H9 (cell line): ENCODE data around the gene SHANK3. TPM values are rescaled to one million over a fixed set of nuclear protein-coding genes. Genes with fewer than 3 reads are reported as not detected.

Source experiments
- DNase-seq: peaks from one replicate; pipeline ENCODE4 v3.0.0-alpha.2; 2017
- H2AFZ ChIP-seq: one replicate; pipeline ENCODE4 v1.6.1; 2013; ENCODE audit warnings: mild to moderate bottlenecking, low read length, control low read depth, moderate library complexity
- H2AK5ac ChIP-seq: 2 replicates; pipeline ENCODE4 v1.6.1; 2013; ENCODE audit warnings: low read length, control low read depth, mixed read lengths; ENCODE audit not compliant: insufficient read length
- H2BK120ac ChIP-seq: one replicate; pipeline ENCODE4 v1.6.1; 2013; ENCODE audit warnings: low read depth, mild to moderate bottlenecking, low read length, control low read depth, inconsistent platforms; ENCODE audit not compliant: poor library complexity, severe bottlenecking
- H2BK12ac ChIP-seq: 2 replicates; pipeline ENCODE4 v1.6.1; 2013; ENCODE audit warnings: low read length, control low read depth, mixed read lengths, low read depth; ENCODE audit not compliant: insufficient read length
- H2BK15ac ChIP-seq: 2 replicates; pipeline ENCODE4 v1.6.1; 2013; ENCODE audit warnings: low read depth, low read length, control low read depth
- H2BK20ac ChIP-seq: one replicate; pipeline ENCODE4 v1.6.1; 2013; ENCODE audit warnings: low read depth, mild to moderate bottlenecking, low read length, control low read depth, inconsistent platforms; ENCODE audit not compliant: poor library complexity, severe bottlenecking
- H2BK5ac ChIP-seq: 2 replicates; pipeline ENCODE4 v1.6.1; 2013; ENCODE audit warnings: low read length, control low read depth, mixed read lengths; ENCODE audit not compliant: insufficient read length
- H3K14ac ChIP-seq: 2 replicates; pipeline ENCODE4 v1.6.1; 2013; ENCODE audit warnings: low read length, control low read depth; ENCODE audit not compliant: insufficient read depth
- H3K18ac ChIP-seq: 2 replicates; pipeline ENCODE4 v1.6.1; 2013; ENCODE audit warnings: low read depth, mild to moderate bottlenecking, mixed read lengths, low read length, control low read depth; ENCODE audit not compliant: insufficient read length
- H3K23ac ChIP-seq: 2 replicates; pipeline ENCODE4 v1.6.1; 2013; ENCODE audit warnings: low read length, control low read depth, mixed read lengths, low read depth; ENCODE audit not compliant: insufficient read length
- H3K23me2 ChIP-seq: 2 replicates; pipeline ENCODE4 v1.6.1; 2013; ENCODE audit warnings: low read depth, mild to moderate bottlenecking, mixed read lengths, low read length, control low read depth; ENCODE audit not compliant: insufficient read length, poor library complexity, severe bottlenecking
- H3K27ac ChIP-seq: 2 replicates; pipeline ENCODE4 v1.5.1; 2013; ENCODE audit warnings: low read length, control low read depth, mixed read lengths, low read depth; ENCODE audit not compliant: insufficient read length
- H3K27me3 ChIP-seq: 2 replicates; pipeline ENCODE4 v1.6.1; 2013; ENCODE audit warnings: low read length, control low read depth, inconsistent platforms; ENCODE audit not compliant: insufficient read depth
- H3K4ac ChIP-seq: 2 replicates; pipeline ENCODE4 v1.6.1; 2013; ENCODE audit warnings: low read depth, mild to moderate bottlenecking, control low read depth, inconsistent platforms, low read length, moderate library complexity
- H3K4me1 ChIP-seq: 2 replicates; pipeline ENCODE4 v1.6.1; 2013; ENCODE audit warnings: low read length, control low read depth, inconsistent platforms; ENCODE audit not compliant: insufficient read depth
- H3K4me2 ChIP-seq: 2 replicates; pipeline ENCODE4 v1.6.1; 2013; ENCODE audit warnings: low read length, control low read depth, mixed read lengths; ENCODE audit not compliant: insufficient read length, insufficient read depth
- H3K56ac ChIP-seq: 2 replicates; pipeline ENCODE4 v1.6.1; 2013; ENCODE audit warnings: low read depth, mild to moderate bottlenecking, mixed read lengths, low read length, control low read depth; ENCODE audit not compliant: insufficient read length
- H3K79me1 ChIP-seq: 2 replicates; pipeline ENCODE4 v1.6.1; 2013; ENCODE audit warnings: low read depth, mild to moderate bottlenecking, moderate library complexity, low read length, control low read depth, inconsistent platforms; ENCODE audit not compliant: insufficient read depth, poor library complexity, severe bottlenecking
- H3K79me2 ChIP-seq: 2 replicates; pipeline ENCODE4 v1.6.1; 2013; ENCODE audit warnings: low read length, control low read depth, inconsistent platforms; ENCODE audit not compliant: insufficient read depth
- H3K9ac ChIP-seq: 2 replicates; pipeline ENCODE4 v1.6.1; 2013; ENCODE audit warnings: low read length, control low read depth, mixed read lengths; ENCODE audit not compliant: insufficient read length; ENCODE audit errors: extremely low read depth
- H3K9me3 ChIP-seq: one replicate; pipeline ENCODE4 v1.6.1; 2013; ENCODE audit warnings: low read depth, low read length, inconsistent platforms; ENCODE audit not compliant: control insufficient read depth
- H3T11ph ChIP-seq: one replicate; pipeline ENCODE4 v1.6.1; 2013; ENCODE audit warnings: mild to moderate bottlenecking, low read length, control low read depth, inconsistent platforms
- H4K20me1 ChIP-seq: one replicate; pipeline ENCODE4 v1.6.1; 2013; ENCODE audit not compliant: control insufficient read depth, insufficient read length, insufficient read depth
- H4K5ac ChIP-seq: 2 replicates; pipeline ENCODE4 v1.6.1; 2013; ENCODE audit warnings: low read depth, mild to moderate bottlenecking, mixed read lengths, low read length, control low read depth; ENCODE audit not compliant: insufficient read length
- H4K8ac ChIP-seq: replicated peaks from 2 replicates; pipeline ENCODE4 v1.6.1; 2013; ENCODE audit warnings: low read length, control low read depth, mixed read lengths, low read depth; ENCODE audit not compliant: insufficient read length
- H4K91ac ChIP-seq: 2 replicates; pipeline ENCODE4 v1.6.1; 2013; ENCODE audit warnings: low read depth, mild to moderate bottlenecking, moderate library complexity, mixed read lengths, low read length, control low read depth; ENCODE audit not compliant: insufficient read length
- H3K27ac Mint-ChIP-seq, 3 experiments: 2 replicates in 2 of 3; 3 replicates in 1 of 3; pipeline ENCODE4 v1.8.0; 2020 to 2021; ENCODE audit warnings: mixed read lengths in 3 of 3, mild to moderate bottlenecking in 1 of 3, moderate library complexity in 1 of 3
- H3K27me3 Mint-ChIP-seq: 2 replicates; pipeline ENCODE4 v1.8.0; 2021; ENCODE audit warnings: low read depth, mild to moderate bottlenecking, moderate library complexity, mixed read lengths
- H3K36me3 Mint-ChIP-seq, 3 experiments: 2 replicates in 2 of 3; 3 replicates in 1 of 3; pipeline ENCODE4 v1.8.0; 2020 to 2021; ENCODE audit warnings: low read depth in 3 of 3, mixed read lengths in 3 of 3; ENCODE audit not compliant: insufficient read depth in 1 of 3
- H3K4me1 Mint-ChIP-seq, 2 experiments: 2 replicates each; pipeline ENCODE4 v1.8.0; 2020; ENCODE audit warnings: mixed read lengths in 2 of 2
- H3K4me3 Mint-ChIP-seq, 2 experiments: 2 replicates in 1 of 2; 3 replicates in 1 of 2; pipeline ENCODE4 v1.8.0; 2020 to 2021; ENCODE audit warnings: mild to moderate bottlenecking in 2 of 2, mixed read lengths in 2 of 2, moderate library complexity in 1 of 2
- H3K9me3 Mint-ChIP-seq, 2 experiments: 2 replicates in 1 of 2; 3 replicates in 1 of 2; pipeline ENCODE4 v1.8.0; 2020; ENCODE audit warnings: mild to moderate bottlenecking in 2 of 2, mixed read lengths in 2 of 2, moderate library complexity in 1 of 2
- WGBS: extraction: QIAGEN DNeasy Blood & Tissue Kit; methylation state at CpG from one replicate; pipeline ENCODE4 v1.1.7; 2013; ENCODE audit warnings: missing lambda C conversion rate, low lambda C conversion rate, mixed read lengths; ENCODE audit not compliant: insufficient read length; ENCODE audit errors: extremely low coverage; 5-methylcytosine and 5-hydroxymethylcytosine counted together
- total RNA-seq: library from RNA; stranded (reverse); gene quantifications from 2 replicates; pipeline ENCODE4 v1.2.1, GENCODE V29; 2021
- TF ChIP-seq, protein P1 (sequence below): fragments of 200-600 bp; sonication (generic); conservative IDR thresholded peaks from 3 replicates; pipeline ENCODE4 v1.8.0; 2021; ENCODE audit warnings: antibody characterized with exemption, mild to moderate bottlenecking

SHANK3 gene
- total RNA-seq, 1 experiment from 2014 or later, result 8.7 TPM

DNA sequence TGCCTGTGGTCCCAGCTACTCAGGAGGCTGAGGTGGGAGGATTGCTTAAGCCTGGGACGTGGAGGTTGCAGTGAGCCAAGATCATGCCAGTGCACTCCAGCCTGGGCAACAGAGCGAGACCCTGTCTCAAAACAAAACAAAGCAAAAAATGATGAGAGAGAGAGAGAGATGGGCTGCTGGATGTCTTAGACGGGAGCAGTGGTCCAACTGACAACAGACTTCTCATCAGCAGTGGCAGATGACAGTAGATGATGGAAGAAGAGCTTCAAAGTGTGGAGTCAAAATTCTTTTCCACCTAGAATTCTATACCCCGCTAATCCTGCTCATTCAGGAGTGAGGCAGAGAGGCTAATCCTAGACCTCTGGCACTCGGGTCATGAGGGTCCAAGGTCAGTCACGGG lies 36.4 kb downstream of the SHANK3 start:
- Histone ChIP-seq H4K5ac (no peak overlapping the region), H3K23ac (no peak overlapping the region), H2BK15ac (no peak overlapping the region), H3K9ac (no peak overlapping the region), H3K18ac (no peak overlapping the region), H3K4ac (no peak overlapping the region), H2BK12ac (no peak overlapping the region), H3K27me3 (no peaks in the 10 kb centered on the region), H2AK5ac (no peak overlapping the region), H4K20me1 (no peaks in the 10 kb centered on the region), H2AFZ (no peak overlapping the region), H4K91ac (no peak overlapping the region), H3K4me2 (no peak overlapping the region), H3T11ph (no peak overlapping the region), H2BK5ac (no peak overlapping the region), H3K9me3 (no peaks in the 10 kb centered on the region), H3K79me2 (no peaks in the 10 kb centered on the region), H2BK20ac (no peak overlapping the region), H3K23me2 (no peaks in the 10 kb centered on the region), H3K27ac (no peak overlapping the region), H3K4me1 (no peaks in the 10 kb centered on the region), H2BK120ac (no peak overlapping the region), H3K14ac (no peak overlapping the region), H3K56ac (no peak overlapping the region), H3K79me1 (no peaks in the 10 kb centered on the region), H4K8ac (no peak overlapping the region)
- DNase-seq, result no peak
- H3K36me3 Mint-ChIP-seq, result peaks cover 0 to 12% (median 0%) of the 10 kb centered on the region in 3 experiments; a peak in 3 of 7 replicates
- peaks cover 3% of the 10 kb centered on the region for H3K27me3 Mint-ChIP-seq
- H3K4me3 Mint-ChIP-seq, result no peak overlapping the region
- no peak overlapping the region for H3K27ac Mint-ChIP-seq
- no CpG with 5 or more reads among the region's 6 CpGs for WGBS
- peaks cover 4 to 11% of the 10 kb centered on the region in 2 experiments; a peak in 2 of 4 replicates for H3K4me1 Mint-ChIP-seq
- H3K9me3 Mint-ChIP-seq, result no peaks in the 10 kb centered on the region
- TF ChIP-seq, protein P1, sequence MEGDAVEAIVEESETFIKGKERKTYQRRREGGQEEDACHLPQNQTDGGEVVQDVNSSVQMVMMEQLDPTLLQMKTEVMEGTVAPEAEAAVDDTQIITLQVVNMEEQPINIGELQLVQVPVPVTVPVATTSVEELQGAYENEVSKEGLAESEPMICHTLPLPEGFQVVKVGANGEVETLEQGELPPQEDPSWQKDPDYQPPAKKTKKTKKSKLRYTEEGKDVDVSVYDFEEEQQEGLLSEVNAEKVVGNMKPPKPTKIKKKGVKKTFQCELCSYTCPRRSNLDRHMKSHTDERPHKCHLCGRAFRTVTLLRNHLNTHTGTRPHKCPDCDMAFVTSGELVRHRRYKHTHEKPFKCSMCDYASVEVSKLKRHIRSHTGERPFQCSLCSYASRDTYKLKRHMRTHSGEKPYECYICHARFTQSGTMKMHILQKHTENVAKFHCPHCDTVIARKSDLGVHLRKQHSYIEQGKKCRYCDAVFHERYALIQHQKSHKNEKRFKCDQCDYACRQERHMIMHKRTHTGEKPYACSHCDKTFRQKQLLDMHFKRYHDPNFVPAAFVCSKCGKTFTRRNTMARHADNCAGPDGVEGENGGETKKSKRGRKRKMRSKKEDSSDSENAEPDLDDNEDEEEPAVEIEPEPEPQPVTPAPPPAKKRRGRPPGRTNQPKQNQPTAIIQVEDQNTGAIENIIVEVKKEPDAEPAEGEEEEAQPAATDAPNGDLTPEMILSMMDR, result no peak
